ENCODE results near the gene SMIM5. TPM values are rescaled to one million over a fixed set of nuclear protein-coding genes. Genes with fewer than 3 reads are reported as not detected.

The SMIM5 gene
- total and polyA plus RNA-seq, 2 of the 13 experiments (the other 11 are each of a cell fraction or from before 2014, with no cell fraction given), result not detected

DNA sequence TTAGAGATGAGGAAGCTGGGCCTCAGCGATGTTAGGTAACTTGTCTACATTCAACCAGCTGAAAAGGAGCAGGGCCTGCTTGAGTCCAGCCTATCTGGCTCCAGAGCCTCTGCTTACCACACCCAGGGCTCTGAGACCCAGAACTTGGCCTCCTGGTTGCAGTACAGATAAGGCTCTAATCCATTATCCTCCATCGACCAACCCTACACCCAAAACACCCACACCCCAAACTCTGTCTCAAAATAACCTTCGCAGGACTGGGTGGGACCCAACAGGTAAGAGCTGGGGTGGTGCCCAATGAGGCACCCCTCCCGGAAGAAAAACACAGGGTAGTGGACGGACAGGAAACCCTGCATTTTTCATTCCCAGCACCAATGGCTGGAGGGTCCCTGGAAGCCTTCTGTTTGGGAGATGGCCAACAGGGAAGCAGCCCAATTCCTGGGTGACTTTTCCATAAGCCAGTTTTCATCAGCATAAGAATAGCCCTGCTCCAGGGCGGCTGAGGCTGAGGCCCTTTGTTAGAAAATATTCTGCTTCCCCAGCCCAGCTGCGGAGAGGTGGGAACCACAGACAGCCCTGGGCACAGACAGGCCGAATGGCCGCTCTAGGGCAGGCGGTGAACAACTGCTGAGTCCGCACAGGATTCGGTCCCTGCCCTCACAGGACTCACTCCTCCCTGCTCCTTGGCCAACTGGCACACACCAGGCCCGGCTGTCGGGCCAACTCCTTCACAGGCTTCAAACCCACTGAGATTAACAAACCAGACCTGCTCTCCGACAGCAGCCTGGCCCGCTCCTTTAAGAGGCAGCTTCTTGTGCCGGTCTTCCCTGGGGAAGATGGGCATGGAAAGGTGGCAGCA lies 9.8 kb downstream of the SMIM5 start:
- WGBS (ENCODE audit: low lambda C conversion rate), result 97% methylated on average over 16 of the region's 17 CpGs
- H3K27ac ChIP-seq (ENCODE audit: extremely low read length, insufficient read depth, low read length), result no peak overlapping the region
- TF ChIP-seq MEF2D (CRISPR knock-in tag; IDR thresholded peaks at IDR 0.05), result no peak
- no peak for TF ChIP-seq ZNF816 (CRISPR knock-in tag; IDR thresholded peaks at IDR 0.05; ENCODE audit: borderline replicate concordance)
- TF ChIP-seq KDM6A (CRISPR knock-in tag; IDR thresholded peaks at IDR 0.05; ENCODE audit: low read depth), result no peak
- TF ChIP-seq ZNF775 (CRISPR knock-in tag; IDR thresholded peaks at IDR 0.05; ENCODE audit: borderline replicate concordance), result no peak
- TF ChIP-seq PHF21A (CRISPR knock-in tag; IDR thresholded peaks at IDR 0.05), result no peak
- no peak for TF ChIP-seq SP1 (IDR thresholded peaks at IDR 0.05)
- no peak for TF ChIP-seq SP1 (CRISPR knock-in tag; IDR thresholded peaks at IDR 0.05)
- no peak for TF ChIP-seq ZNF451 (CRISPR knock-in tag; IDR thresholded peaks at IDR 0.05)
- no peak for TF ChIP-seq ZNF83 (CRISPR knock-in tag; IDR thresholded peaks at IDR 0.05; ENCODE audit: borderline replicate concordance)
- H3K9me3 ChIP-seq (ENCODE audit: low read length), result no peaks in the 10 kb centered on the region
- DNase-seq (ENCODE audit: low spot score), result no peak
- H2AFZ ChIP-seq (ENCODE audit: low read length), result no peak overlapping the region
- no peaks in the 10 kb centered on the region for H3K27me3 ChIP-seq (ENCODE audit: control insufficient read depth in 1 of 2, insufficient read depth in 2 of 2, low read length in 2 of 2)
- BruUV-seq (replicated peaks), result no TSS peak
- FAIRE-seq, result no peak
- in situ Hi-C loops (cut with HindIII; ENCODE audit: extremely low pct_ligation_motif_present, low pct_unique_long_range_greater_than_20kb), result no loop called here
- CTCF ChIA-PET (ENCODE audit: low intra/inter-chr PET ratio, low total read pairs), result no interaction called here
- POLR2A ChIA-PET, result no interaction called here
- peaks cover 25% of the 10 kb centered on the region for H3K4me1 ChIP-seq (ENCODE audit: insufficient read depth, low read length)
- peaks cover 6% of the 10 kb centered on the region for H3K79me2 ChIP-seq (ENCODE audit: insufficient read depth, low read length)
- no peak overlapping the region for H3K4me2 ChIP-seq (ENCODE audit: low read depth, low read length)
- intact Hi-C loops (cut with micrococcal nuclease; ENCODE audit: unreplicated experiment), result no loop called here
- no peak for ATAC-seq
- no peaks in the 10 kb centered on the region for H4K20me1 ChIP-seq (ENCODE audit: insufficient read depth, low read length)
- peaks cover 5 to 11% of the 10 kb centered on the region in 2 experiments for H3K36me3 ChIP-seq (replicated peaks in 1 of 2; ENCODE audit: control insufficient read depth in 1 of 2, insufficient read depth in 2 of 2, low read length in 2 of 2)
- no peak overlapping the region for H3K4me3 ChIP-seq (replicated peaks in 1 of 3; ENCODE audit: insufficient read depth in 1 of 3, low read depth in 2 of 3, low read length in 3 of 3)
- H3K9ac ChIP-seq (ENCODE audit: insufficient read depth, low read depth, low read length), result no peak overlapping the region

GRCh38 chr17:75643643-75644017 lies 10.4 kb downstream of the SMIM5 start:
- no peak for DNase-seq (ENCODE audit: low spot score)
- no peak overlapping the region for H3K4me3 ChIP-seq (replicated peaks in 1 of 3; ENCODE audit: insufficient read depth in 1 of 3, low read depth in 2 of 3, low read length in 3 of 3)
- H3K4me2 ChIP-seq (ENCODE audit: low read depth, low read length), result no peak overlapping the region
- FAIRE-seq, result no peak
- intact Hi-C loops (cut with micrococcal nuclease; ENCODE audit: unreplicated experiment), result no loop called here
- no peak overlapping the region for H3K9ac ChIP-seq (ENCODE audit: insufficient read depth, low read depth, low read length)
- H3K27ac ChIP-seq (ENCODE audit: extremely low read length, insufficient read depth, low read length), result no peak overlapping the region
- no peaks in the 10 kb centered on the region for H3K9me3 ChIP-seq (ENCODE audit: low read length)
- no peaks in the 10 kb centered on the region for H3K27me3 ChIP-seq (ENCODE audit: control insufficient read depth in 1 of 2, insufficient read depth in 2 of 2, low read length in 2 of 2)
- peaks cover 5 to 7% of the 10 kb centered on the region in 2 experiments for H3K36me3 ChIP-seq (replicated peaks in 1 of 2; ENCODE audit: control insufficient read depth in 1 of 2, insufficient read depth in 2 of 2, low read length in 2 of 2)
- H2AFZ ChIP-seq (ENCODE audit: low read length), result no peak overlapping the region
- H3K79me2 ChIP-seq (ENCODE audit: insufficient read depth, low read length), result peaks cover 6% of the 10 kb centered on the region
- BruUV-seq (replicated peaks), result no TSS peak
- POLR2A ChIA-PET, result interaction anchor here (3.4 kb wide), 1 partner anchor 10 kb away, joined by 28 read pairs; the partner anchor contains the start of gene SMIM5
- in situ Hi-C loops (cut with HindIII; ENCODE audit: extremely low pct_ligation_motif_present, low pct_unique_long_range_greater_than_20kb), result no loop called here
- CTCF ChIA-PET (ENCODE audit: low intra/inter-chr PET ratio, low total read pairs), result no interaction called here
- no peak for ATAC-seq
- WGBS (ENCODE audit: low lambda C conversion rate), result 99% methylated on average over 7 of the region's 7 CpGs
- H3K4me1 ChIP-seq (ENCODE audit: insufficient read depth, low read length), result peaks cover 25% of the 10 kb centered on the region
- no peaks in the 10 kb centered on the region for H4K20me1 ChIP-seq (ENCODE audit: insufficient read depth, low read length)
- no peak for TF ChIP-seq ZNF124 (CRISPR knock-in tag; IDR thresholded peaks at IDR 0.05)
- TF ChIP-seq ZNF451 (CRISPR knock-in tag; IDR thresholded peaks at IDR 0.05), result no peak

Data from HepG2 (cell line).